ENCODE data around the gene CDKN2B-AS1. TPM values are rescaled to one million over a fixed set of nuclear protein-coding genes. Genes with fewer than 3 reads are reported as not detected.

Gene CDKN2B-AS1
- total RNA-seq, 2 donors from 2014 or later, result not detected

- Histone ChIP-seq H3K4me1 (ENCODE audit: control insufficient read depth in 1 of 2, low read depth in 2 of 2) (peaks cover 0 to 7% of the 10 kb centered on the region in 2 donors), H3K27ac (no peak overlapping the region), H3K36me3 (no peaks in the 10 kb centered on the region), H3K4me3 (no peak overlapping the region), H3K27me3 (replicated peaks; ENCODE audit: insufficient read depth) (no peaks in the 10 kb centered on the region), H3K9me3 (no peaks in the 10 kb centered on the region)
- ATAC-seq (ENCODE audit: insufficient number of reproducible peaks, low FRiP score, low read depth) (no peak), DNase-seq (ENCODE audit: low spot score) (no peak)
- TF ChIP-seq, protein P1, sequence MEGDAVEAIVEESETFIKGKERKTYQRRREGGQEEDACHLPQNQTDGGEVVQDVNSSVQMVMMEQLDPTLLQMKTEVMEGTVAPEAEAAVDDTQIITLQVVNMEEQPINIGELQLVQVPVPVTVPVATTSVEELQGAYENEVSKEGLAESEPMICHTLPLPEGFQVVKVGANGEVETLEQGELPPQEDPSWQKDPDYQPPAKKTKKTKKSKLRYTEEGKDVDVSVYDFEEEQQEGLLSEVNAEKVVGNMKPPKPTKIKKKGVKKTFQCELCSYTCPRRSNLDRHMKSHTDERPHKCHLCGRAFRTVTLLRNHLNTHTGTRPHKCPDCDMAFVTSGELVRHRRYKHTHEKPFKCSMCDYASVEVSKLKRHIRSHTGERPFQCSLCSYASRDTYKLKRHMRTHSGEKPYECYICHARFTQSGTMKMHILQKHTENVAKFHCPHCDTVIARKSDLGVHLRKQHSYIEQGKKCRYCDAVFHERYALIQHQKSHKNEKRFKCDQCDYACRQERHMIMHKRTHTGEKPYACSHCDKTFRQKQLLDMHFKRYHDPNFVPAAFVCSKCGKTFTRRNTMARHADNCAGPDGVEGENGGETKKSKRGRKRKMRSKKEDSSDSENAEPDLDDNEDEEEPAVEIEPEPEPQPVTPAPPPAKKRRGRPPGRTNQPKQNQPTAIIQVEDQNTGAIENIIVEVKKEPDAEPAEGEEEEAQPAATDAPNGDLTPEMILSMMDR (IDR thresholded peaks at IDR 0.05), result no peak
Observed at GRCh38 chr9:22088717-22089061, 94.1 kb downstream of the CDKN2B-AS1 start.

GRCh38 chr9:22097707-22098106 lies 103.1 kb downstream of the CDKN2B-AS1 start:
- ATAC-seq (ENCODE audit: insufficient number of reproducible peaks, low FRiP score, low read depth), result no peak
- Histone ChIP-seq H3K9me3 (no peaks in the 10 kb centered on the region), H3K27ac (no peak overlapping the region), H3K27me3 (replicated peaks; ENCODE audit: insufficient read depth) (no peaks in the 10 kb centered on the region), H3K36me3 (no peaks in the 10 kb centered on the region), H3K4me1 (ENCODE audit: control insufficient read depth in 1 of 2, low read depth in 2 of 2) (no peaks in the 10 kb centered on the region), H3K4me3 (no peak overlapping the region)
- DNase-seq (ENCODE audit: low spot score), result no peak
- TF ChIP-seq, protein P1 (IDR thresholded peaks at IDR 0.05), result no peak

DNA sequence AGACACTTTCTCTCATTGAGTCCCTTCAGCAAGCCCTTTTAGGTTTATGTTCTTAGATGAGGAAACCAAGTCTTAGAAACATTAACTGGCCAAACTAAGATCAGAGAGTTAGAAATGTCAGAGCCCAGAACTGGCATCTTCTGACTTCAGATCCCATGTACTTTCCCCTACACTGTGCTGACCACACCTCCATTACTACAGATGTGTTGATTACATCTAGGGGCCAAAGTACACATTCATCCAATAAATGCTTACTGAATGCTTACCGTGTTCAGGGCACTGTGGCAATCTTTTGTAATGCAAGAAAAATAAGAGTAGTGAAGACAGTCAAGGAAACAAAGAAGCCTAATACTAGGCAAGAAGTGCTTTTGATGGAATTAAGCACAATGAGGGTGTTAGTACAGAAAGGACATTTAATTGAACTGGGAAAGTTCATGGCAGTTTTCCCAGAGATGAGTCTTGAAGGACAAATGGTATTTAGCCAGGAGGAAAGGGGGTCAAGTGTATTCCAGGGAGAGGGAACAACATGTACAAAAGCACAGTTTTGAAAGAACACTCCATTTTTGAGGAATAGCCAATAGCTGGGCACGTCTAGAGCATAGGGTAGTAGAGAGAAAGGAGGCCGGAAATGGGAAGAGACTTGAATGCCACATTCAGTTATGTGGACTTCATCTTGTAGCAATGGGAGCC lies 104.2 kb downstream of the CDKN2B-AS1 start:
- ATAC-seq (ENCODE audit: insufficient number of reproducible peaks, low FRiP score, low read depth), result no peak

DNA sequence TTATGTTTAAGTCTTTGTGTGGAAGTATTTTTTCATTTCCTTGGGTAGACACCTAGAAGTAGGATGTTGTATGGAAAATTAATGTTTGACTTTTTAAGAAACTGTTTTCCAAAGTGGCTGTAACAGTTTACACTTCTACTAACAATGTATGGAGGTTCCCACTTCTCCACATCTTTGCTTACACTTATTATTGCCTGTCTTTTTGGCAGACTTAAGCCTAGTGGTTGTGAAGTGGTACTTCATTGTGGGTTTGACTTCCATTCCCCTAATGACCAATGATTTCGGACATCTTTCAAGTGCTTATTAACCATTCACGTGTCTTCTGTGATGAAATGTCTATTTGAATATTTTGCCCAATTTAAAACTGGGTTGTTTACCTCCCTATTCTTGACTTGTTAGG lies 106.0 kb downstream of the CDKN2B-AS1 start:
- Histone ChIP-seq H3K27ac (no peak overlapping the region), H3K9me3 (no peaks in the 10 kb centered on the region), H3K4me3 (no peak overlapping the region), H3K4me1 (ENCODE audit: control insufficient read depth in 1 of 2, low read depth in 2 of 2) (peaks cover 7 to 9% of the 10 kb centered on the region in 2 donors), H3K36me3 (no peaks in the 10 kb centered on the region), H3K27me3 (replicated peaks; ENCODE audit: insufficient read depth) (no peaks in the 10 kb centered on the region)
- TF ChIP-seq, protein P1 (IDR thresholded peaks at IDR 0.05), result no peak
- DNase-seq (ENCODE audit: low spot score), result no peak
- no peak for ATAC-seq (ENCODE audit: insufficient number of reproducible peaks, low FRiP score, low read depth)

More for the DNA sequence above, 104.2 kb downstream of the CDKN2B-AS1 start:
- Histone ChIP-seq H3K27me3 (replicated peaks; ENCODE audit: insufficient read depth) (no peaks in the 10 kb centered on the region), H3K27ac (no peak overlapping the region), H3K9me3 (no peaks in the 10 kb centered on the region), H3K36me3 (no peaks in the 10 kb centered on the region), H3K4me3 (no peak overlapping the region), H3K4me1 (ENCODE audit: control insufficient read depth in 1 of 2, low read depth in 2 of 2) (peaks cover 2 to 3% of the 10 kb centered on the region in 2 donors)
- no peak for DNase-seq (ENCODE audit: low spot score)
- TF ChIP-seq, protein P1 (IDR thresholded peaks at IDR 0.05), result no peak

GRCh38 chr9:22102146-22103053 lies 107.8 kb downstream of the CDKN2B-AS1 start:
- Histone ChIP-seq H3K9me3 (no peaks in the 10 kb centered on the region), H3K27ac (peak overlapping the region; percentile 66 to 72), H3K27me3 (replicated peaks; ENCODE audit: insufficient read depth) (no peaks in the 10 kb centered on the region), H3K4me1 (ENCODE audit: control insufficient read depth in 1 of 2, low read depth in 2 of 2) (peaks cover 7 to 9% of the 10 kb centered on the region in 2 donors), H3K4me3 (no peak overlapping the region), H3K36me3 (no peaks in the 10 kb centered on the region)
- DNase-seq (ENCODE audit: low spot score) (no peak), ATAC-seq (ENCODE audit: insufficient number of reproducible peaks, low FRiP score, low read depth) (no peak)
- TF ChIP-seq, protein P1 (IDR thresholded peaks at IDR 0.05), result no peak

Data from thoracic aorta (tissue), 2 donors.